T-helper 1 cell treated with Interleukin-12 subunit alpha and Interleukin-12 subunit beta and Interleukin-4 antibody, amounts not matched to agents 30 ng/mL and 1 ng/mL, for 36 hours (primary cell): ENCODE measurements around the gene GRK1. TPM values are rescaled to one million over a fixed set of nuclear protein-coding genes. Genes with fewer than 3 reads are reported as not detected.

Source experiments
- intact Hi-C: fragments of 100-400 bp; cut with micrococcal nuclease; formaldehyde crosslinking; loops from one replicate; pipeline ENCODE4 v1.15.1; 2024
- total RNA-seq: library from RNA; stranded (reverse); gene quantifications from 2 replicates; pipeline ENCODE4 v1.2.3, GENCODE V29; 2022

The GRK1 gene
- total RNA-seq, 1 donor from 2014 or later: 0.05 TPM

- intact Hi-C loops: no loop called here
Observed at GRCh38 chr13:113728571-113729054, 61.6 kb downstream of the GRK1 start.

GRCh38 chr13:113729187-113730019 is 62.4 kb downstream of the GRK1 start:
- intact Hi-C loops: no loop called here

GRCh38 chr13:113730258-113730691 is 63.3 kb downstream of the GRK1 start:
- intact Hi-C loops: no loop called here

- intact Hi-C loops: no loop called here
Observed at GRCh38 chr13:113730831-113731191, 63.8 kb downstream of the GRK1 start.

GRCh38 chr13:113731192-113732175 is 64.5 kb downstream of the GRK1 start:
- intact Hi-C loops: no loop called here

- intact Hi-C loops: no loop called here
Observed at GRCh38 chr13:113732176-113732960, 65.3 kb downstream of the GRK1 start.

GRCh38 chr13:113732961-113733950 is 66.2 kb downstream of the GRK1 start:
- intact Hi-C loops: no loop called here

GRCh38 chr13:113734099-113734825 is 67.2 kb downstream of the GRK1 start:
- intact Hi-C loops: no loop called here

- intact Hi-C loops: no loop called here
Observed at GRCh38 chr13:113734826-113735125, 67.8 kb downstream of the GRK1 start.

GRCh38 chr13:113735194-113735593 is 68.2 kb downstream of the GRK1 start:
- intact Hi-C loops: no loop called here

GRCh38 chr13:113735750-113736149 is 68.7 kb downstream of the GRK1 start:
- intact Hi-C loops: no loop called here

GRCh38 chr13:113736258-113736731 is 69.3 kb downstream of the GRK1 start:
- intact Hi-C loops: no loop called here

- intact Hi-C loops: no loop called here
Observed at GRCh38 chr13:113737803-113738202, 70.8 kb downstream of the GRK1 start.

GRCh38 chr13:113739527-113740285 is 72.7 kb downstream of the GRK1 start:
- intact Hi-C loops: no loop called here

- intact Hi-C loops: no loop called here
Observed at GRCh38 chr13:113740286-113740556, 73.2 kb downstream of the GRK1 start.

GRCh38 chr13:113740661-113741060 is 73.6 kb downstream of the GRK1 start:
- intact Hi-C loops: no loop called here

- intact Hi-C loops: no loop called here
Observed at GRCh38 chr13:113741191-113741668, 74.2 kb downstream of the GRK1 start.

- intact Hi-C loops: no loop called here
Observed at GRCh38 chr13:113742000-113742441, 75.0 kb downstream of the GRK1 start.
